ENCODE results near the gene PBRM1.

Gene PBRM1

DNA sequence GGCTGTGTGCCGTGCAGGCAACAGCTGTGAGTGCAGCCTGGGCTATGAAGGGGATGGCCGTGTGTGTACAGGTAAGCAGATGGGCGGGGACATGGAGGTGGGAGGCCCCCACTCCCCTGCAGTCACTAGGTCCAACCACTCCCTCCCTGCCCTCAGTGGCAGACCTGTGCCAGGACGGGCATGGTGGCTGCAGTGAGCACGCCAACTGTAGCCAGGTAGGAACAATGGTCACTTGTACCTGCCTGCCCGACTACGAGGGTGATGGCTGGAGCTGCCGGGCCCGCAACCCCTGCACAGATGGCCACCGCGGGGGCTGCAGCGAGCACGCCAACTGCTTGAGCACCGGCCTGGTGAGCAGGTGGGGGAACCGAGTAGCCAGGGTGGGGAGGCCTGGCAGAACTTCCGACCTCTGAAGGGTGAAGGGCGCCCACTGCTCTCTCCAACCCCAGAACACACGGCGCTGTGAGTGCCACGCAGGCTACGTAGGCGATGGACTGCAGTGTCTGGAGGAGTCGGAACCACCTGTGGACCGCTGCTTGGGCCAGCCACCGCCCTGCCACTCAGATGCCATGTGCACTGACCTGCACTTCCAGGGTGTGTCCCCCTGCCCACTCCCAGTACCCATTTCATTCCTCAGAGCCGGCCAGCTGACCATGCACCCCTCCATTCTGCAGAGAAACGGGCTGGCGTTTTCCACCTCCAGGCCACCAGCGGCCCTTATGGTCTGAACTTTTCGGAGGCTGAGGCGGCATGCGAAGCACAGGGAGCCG, 163.6 kb downstream of the PBRM1 start:
- DNase-seq: no peak

DNA sequence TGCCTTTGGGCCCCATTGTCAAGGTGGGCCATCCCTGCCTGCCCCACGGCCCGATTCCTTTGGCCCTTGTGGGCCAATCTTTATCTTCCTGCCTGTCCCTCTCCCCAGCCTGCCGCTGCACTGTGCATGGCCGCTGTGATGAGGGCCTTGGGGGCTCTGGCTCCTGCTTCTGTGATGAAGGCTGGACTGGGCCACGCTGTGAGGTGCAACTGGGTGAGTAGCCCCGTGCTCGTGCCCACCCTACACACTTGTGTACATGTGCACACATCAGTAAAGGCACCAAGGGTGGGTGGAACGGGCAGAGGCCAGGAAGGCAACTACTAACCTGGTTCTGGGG, 164.3 kb downstream of the PBRM1 start:
- no peak for DNase-seq

DNA sequence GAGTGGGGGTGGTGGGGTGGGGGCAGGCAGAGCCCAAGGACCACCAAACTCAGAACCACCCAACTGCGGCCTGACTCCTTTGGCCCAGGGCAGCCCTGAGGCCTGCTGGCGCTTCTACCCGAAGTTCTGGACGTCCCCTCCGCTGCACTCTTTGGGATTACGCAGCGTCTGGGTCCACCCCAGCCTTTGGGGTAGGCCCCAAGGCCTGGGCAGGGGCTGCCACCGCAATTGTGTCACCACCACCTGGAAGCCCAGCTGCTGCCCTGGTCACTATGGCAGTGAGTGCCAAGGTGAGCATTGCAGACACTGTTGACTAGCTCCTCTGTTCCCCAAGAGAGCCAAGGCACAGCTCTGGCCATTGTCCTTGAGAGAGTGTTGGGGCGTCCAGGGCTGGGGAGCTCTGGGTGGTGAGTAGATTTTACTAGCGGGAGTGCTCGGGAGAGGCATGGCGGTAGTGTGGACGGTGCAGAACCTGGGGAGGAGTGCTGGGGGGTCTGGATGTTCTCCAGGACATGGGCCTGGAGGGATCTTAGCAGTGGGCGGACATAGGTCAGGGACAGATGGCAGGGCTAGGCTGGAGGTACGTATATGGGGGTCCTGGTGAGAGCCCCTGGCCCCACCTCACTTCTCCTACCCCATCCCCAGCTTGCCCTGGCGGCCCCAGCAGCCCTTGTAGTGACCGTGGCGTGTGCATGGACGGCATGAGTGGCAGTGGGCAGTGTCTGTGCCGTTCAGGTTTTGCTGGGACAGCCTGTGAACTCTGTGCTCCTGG, 164.8 kb downstream of the PBRM1 start:
- no peak for DNase-seq

DNA sequence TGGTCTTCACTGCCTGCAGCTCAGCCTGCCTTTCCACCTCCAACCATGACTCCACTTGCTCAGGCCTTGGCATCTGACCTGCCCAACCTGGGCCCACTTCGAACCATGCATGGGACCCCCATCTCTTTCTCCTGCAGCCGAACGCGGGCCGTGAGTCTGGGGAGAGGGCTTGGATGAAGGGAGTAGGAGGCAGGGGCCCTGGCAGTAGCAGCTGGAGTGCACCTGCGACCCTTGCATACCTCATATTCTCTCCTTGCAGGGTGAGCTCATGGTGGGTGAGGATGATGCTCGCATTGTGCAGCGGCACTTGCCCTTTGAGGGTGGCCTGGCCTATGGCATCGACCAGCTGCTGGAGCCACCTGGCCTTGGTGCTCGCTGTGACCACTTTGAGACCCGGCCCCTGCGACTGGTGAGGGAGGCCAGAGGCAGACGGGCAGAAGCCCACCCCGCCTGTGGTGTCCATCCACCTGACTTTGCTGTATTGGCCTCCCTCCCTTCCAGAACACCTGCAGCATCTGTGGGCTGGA, 165.5 kb downstream of the PBRM1 start:
- DNase-seq: no peak

GRCh38 chr3:52519445-52520140, 166.1 kb downstream of the PBRM1 start:
- no peak for DNase-seq

DNA sequence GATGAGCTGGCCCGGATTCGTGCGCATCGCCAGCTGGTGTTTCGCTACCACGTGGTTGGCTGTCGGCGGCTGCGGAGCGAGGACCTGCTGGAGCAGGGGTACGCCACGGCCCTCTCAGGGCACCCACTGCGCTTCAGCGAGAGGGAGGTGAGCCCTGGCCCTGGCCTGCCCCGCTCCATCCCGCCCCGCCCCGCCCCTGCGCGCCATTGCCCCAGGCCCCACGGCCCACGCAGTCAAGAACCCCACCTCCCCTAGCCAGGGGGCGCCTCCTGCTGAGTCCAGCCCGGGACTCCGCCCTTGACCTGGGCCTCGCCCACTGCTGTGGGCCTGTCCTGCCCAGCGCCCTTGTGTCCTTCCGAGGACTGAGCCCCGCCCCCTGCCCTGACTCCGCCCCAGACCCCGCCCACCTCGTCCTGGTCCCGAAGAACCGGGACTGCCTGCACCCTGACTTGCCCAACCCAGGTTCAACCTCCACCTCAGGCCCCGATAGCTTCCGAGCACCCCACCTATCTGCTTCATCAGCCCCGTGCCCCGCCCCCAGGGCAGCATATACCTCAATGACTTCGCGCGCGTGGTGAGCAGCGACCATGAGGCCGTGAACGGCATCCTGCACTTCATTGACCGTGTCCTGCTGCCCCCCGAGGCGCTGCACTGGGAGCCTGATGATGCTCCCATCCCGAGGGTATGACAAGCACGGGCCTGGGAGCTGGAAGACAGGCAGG, 166.8 kb downstream of the PBRM1 start:
- DNase-seq: no peak

GRCh38 chr3:52517796-52518722, 167.7 kb downstream of the PBRM1 start:
- no peak for DNase-seq

GRCh38 chr3:52516509-52517195, 169.1 kb downstream of the PBRM1 start:
- DNase-seq: no peak

DNA sequence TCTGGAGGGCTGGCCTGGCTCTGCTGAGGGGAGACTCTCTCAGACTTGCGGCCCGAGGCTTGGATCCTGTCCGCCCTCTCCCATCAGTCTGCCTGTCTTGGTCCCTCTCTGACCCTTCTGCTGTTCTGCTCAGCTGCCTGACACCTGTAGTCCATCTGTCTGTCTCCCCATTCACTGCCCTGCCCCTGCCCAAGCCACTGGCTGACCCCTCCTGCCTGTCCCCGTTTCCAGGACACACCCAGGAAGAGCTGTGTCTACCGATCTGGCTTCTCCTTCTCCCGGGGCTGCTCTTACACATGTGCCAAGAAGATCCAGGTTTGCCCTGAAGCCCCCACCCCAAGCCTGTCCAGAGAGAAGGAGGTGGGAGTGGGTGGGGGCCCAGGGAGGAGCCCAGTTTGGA, 170.5 kb downstream of the PBRM1 start:
- no peak for DNase-seq

GRCh38 chr3:52514576-52514975, 171.1 kb downstream of the PBRM1 start:
- DNase-seq: no peak

GRCh38 chr3:52513281-52513680, 172.4 kb downstream of the PBRM1 start:
- no peak for DNase-seq

GRCh38 chr3:52512727-52513126, 173.0 kb downstream of the PBRM1 start:
- DNase-seq: no peak

GRCh38 chr3:52512105-52512504, 173.6 kb downstream of the PBRM1 start:
- no peak for DNase-seq

GRCh38 chr3:52511509-52511908, 174.2 kb downstream of the PBRM1 start:
- DNase-seq: no peak

GRCh38 chr3:52509753-52510328, 175.9 kb downstream of the PBRM1 start:
- DNase-seq: no peak

DNA sequence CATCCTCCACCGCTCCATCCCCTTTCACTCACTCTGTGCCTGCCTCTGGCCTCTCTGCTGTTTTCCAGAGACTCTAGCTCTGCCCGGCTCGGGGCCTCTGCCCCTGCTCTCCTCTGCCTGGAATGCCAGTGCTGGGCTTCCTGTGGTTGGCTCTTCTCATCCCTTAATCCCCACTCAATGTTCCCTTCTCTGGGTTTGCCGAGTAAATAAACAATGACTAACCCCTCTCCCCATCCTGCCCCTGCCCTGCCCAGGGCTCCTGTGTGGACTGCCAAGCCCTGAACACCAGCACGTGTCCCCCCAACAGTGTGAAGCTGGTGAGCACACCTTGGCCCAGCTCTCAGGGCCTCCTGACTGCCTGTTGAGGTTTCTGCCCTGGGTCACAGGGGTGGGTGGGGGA, 178.4 kb downstream of the PBRM1 start:
- DNase-seq: no peak

DNA sequence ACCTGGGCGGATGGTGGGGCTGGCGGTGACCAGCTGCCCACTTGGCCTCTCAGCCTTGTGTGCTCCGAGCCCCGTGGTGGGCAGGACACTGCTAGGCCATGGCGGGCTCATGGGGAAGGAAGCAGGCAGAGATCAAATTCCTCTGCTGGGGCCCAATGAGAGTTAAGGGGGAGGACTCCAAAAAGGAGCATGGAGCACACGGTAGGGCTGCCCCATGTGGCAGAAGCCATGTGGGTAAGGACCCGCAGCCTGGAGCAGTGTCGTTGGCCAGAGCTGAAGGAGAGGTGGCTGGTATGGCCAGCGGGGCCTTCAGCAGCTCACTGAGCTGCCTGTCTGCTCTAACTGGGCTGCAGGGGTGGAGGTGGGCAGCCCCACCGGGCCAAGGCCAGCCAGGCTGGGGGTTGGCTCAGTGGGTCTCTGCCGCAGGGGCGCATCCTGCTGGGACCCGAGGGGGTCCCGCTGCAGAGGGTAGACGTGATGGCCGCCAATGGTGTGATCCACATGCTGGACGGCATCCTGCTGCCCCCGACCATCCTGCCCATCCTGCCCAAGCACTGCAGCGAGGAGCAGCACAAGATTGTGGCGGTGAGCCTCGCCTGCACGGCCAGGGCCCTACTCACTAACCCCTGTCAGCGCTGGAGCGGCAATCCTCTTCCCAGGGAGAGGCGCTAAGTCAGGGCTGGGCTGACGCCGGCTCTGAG, 179.3 kb downstream of the PBRM1 start:
- no peak for DNase-seq

- no peak for DNase-seq
Measured at GRCh38 chr3:52504977-52505376, 180.7 kb downstream of the PBRM1 start.

- no peak for DNase-seq
Measured at GRCh38 chr3:52503788-52504424, 181.8 kb downstream of the PBRM1 start.

Measured in NCI-H1092 treated with DMSO at 0.1 percent for 48 hours (cell line).